Activated T-cell treated with anti-CD3 and anti-CD28 coated beads, Interleukin-2, amount 50 U/mL, for 1 hour (primary cell): Measurements from ENCODE around the gene NR2F2.

Experiments
- DNase-seq: peaks from one replicate; pipeline ENCODE4 v3.0.0-alpha.2; 2020

NR2F2 gene

DNA sequence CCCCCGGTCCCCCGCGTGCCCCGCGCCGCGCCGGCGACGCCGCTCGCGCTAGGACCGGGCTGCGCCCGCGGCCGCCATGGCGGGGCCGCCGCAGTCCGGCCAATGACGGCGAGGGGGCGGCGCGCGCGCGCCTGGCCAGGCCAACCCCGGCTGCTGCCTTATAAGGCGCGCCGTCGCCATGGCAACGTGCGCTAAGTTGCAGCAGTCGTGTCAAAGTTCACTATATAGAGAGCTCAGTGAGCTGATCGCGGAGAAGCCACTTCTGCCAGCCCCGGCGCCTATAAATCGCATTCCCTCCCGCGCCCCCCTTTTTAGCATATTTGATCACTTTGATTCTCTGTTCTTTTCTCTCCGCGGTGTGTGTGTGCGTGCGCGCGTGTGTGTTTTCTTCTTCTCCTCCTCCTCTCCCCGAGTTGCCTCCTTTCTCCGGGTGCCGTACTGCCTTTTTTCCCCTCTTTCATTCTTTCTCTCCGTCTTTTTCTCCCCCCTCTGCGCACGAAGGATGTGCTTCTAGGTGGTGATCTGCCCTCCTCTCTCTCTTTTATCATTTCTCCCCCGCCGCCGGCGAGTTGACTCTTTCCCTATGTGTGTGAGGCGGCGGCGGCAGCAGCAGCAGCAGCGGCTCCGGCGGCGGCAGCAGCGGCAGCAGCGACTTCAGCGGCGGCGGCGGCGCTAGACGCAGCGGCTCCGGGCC is at the start of gene NR2F2:
Gene NR2F2, plus strand, starts transcription at position 251 of the 694 bp plus-strand sequence. CDS start 1,406 bp downstream, outside the sequence.
- DNase-seq, result no peak

- no peak for DNase-seq
Measured at GRCh38 chr15:96285305-96285704, 45.2 kb upstream of the NR2F2 start.

DNA sequence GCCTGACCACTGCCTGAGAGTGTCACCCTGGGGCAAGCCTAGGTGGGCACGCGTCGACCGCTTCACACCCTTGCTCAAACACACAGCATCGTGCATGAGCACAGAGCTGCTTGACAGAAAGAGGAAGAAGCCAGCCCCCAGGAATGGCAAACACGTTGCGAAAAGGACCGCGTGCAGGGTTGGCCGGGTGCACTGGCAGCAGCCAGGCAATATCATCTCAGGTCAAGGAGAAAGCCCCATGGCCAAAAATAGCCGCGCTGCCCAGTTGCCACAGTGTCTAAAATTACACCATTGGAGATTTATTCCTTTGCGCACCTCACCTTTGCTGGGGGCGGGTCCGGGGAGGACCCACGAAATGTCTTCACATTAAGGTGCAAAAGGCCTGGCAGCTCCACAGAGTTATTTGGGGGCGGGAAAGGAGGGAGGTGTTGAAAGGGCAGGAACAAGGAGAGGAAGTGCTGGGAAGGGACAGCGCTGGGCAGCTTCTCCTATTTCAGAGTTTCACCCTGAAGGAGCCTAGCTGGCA is 44.7 kb upstream of the NR2F2 start:
- DNase-seq, result no peak

GRCh38 chr15:96290679-96291078 is 39.8 kb upstream of the NR2F2 start:
- no peak for DNase-seq

DNA sequence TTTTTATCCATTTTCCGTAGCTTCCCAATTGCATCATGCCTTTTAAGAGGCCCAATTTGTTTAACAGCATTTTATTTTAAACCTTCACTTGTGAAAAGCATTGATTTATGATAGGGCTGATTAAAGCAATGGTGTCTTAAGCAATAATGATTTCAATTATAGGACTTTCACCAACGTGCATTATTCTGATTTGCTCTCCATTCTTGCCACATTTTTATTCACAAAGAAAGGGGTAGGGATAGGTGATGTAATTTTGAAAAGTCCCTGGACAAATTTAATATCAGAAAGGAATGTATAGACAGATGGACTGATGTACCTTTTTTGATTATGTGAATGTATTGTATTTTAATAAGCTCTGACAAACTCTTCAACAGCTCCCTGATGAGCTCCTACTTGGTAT is 37.9 kb upstream of the NR2F2 start:
- DNase-seq, result no peak

DNA sequence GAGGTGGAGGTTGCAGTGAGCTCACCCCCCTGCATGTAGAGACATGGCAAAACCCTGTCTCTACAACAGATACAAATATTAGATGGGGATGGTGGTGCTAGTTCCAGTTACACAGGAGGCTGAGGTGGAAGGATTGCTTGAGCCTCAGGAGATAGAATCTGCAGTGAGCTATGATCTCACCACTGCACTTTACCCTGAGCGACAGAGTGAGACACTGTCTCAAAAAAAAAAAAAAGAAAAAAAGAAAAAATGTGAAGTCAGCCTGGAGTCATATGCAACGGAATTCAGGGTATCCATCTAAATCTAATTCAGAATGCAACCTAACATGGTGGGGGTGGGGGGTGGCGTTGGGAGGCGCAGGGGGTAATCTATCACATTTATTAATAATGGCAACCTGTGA is 37.1 kb upstream of the NR2F2 start:
- no peak for DNase-seq

GRCh38 chr15:96294766-96295165 is 35.7 kb upstream of the NR2F2 start:
- no peak for DNase-seq

- DNase-seq, result no peak
Measured at GRCh38 chr15:96296264-96296663, 34.2 kb upstream of the NR2F2 start.

GRCh38 chr15:96297783-96298182 is 32.7 kb upstream of the NR2F2 start:
- DNase-seq, result no peak

DNA sequence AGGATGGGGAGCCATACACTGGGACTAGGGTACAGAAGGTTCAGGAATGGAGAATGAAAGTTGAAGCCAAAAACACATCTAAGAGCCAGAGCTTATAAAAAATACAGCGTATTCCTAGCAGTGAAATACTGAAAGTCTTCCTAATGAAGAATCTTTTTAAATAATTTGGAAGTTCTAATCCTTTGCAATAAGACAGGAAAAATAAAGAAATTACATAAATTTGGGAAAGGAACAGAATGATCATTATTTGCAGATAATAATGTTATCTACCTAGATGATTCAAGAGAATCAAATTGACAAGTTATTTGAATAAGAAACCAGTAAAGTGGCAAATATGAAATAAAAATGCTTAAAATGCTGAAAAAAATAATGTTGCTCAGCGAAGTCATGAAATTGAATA is 32.3 kb upstream of the NR2F2 start:
- DNase-seq, result no peak

DNA sequence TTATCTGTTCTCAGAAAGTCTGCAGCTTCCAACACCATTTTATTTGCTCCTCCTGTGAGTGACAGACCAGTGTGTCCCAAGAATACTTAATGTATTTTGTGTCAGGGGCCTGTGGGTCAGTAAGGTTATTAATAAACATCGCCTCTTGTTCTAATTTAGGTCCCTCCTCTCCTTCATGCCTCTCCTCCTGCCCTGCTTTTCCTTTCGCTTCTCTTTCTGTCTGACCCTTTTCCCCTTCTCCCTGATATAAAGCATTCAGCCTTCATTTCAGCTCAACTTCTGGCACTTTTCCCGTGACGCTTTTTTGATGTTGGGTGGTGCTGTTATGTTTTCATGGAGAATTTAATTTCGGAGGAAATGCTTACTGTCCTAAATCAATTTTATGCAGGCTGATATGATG is 29.7 kb upstream of the NR2F2 start:
- DNase-seq, result no peak

DNA sequence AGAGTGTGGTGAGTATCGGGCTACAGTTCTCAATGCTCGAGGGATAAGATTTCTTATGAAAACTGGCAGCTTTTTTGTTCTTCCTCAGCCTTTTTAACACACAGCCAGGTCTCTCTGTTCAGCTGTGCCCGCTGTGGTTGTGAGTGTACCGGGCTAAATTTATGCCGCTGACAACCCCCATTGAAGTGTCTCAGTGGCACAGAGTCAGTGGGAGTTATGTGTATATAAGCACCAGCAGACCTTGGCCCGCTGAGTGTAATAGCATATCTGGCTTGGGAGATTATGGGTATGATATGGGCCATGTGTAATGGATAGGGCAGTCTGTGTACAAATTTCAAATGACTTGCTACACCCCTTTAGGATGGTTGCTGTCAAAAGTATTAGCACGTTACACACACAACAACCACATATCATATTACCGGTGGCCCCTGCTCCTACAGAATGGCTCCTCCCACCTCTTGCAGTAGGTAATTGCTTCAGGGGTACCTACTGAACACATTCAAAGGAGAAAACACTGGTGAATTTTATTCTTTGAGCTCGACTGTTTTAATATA is 26.9 kb upstream of the NR2F2 start:
- DNase-seq, result no peak

- DNase-seq, result no peak
Measured at GRCh38 chr15:96304839-96305238, 25.7 kb upstream of the NR2F2 start.

DNA sequence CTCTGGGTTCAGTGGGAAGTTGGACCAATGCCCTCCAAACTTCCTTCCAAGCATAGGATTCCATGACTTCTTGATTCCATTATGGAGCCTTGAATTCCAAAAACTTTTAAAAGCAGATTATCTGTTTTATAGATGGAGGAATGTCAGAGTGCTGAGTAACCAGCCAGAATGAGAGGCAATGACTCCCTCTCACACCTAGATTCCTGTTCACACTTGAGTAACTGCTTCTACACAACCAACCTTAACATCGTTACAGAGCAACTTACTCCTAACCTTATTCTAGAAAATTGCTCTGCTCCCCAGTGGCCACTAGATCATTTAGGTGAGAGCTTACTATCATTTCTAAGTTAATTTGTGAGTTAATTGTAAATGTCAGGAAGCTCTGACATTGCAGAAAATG is 24.2 kb upstream of the NR2F2 start:
- DNase-seq, result no peak

- no peak for DNase-seq
Measured at GRCh38 chr15:96307856-96308394, 22.6 kb upstream of the NR2F2 start.

- no peak for DNase-seq
Measured at GRCh38 chr15:96309143-96309660, 21.3 kb upstream of the NR2F2 start.

DNA sequence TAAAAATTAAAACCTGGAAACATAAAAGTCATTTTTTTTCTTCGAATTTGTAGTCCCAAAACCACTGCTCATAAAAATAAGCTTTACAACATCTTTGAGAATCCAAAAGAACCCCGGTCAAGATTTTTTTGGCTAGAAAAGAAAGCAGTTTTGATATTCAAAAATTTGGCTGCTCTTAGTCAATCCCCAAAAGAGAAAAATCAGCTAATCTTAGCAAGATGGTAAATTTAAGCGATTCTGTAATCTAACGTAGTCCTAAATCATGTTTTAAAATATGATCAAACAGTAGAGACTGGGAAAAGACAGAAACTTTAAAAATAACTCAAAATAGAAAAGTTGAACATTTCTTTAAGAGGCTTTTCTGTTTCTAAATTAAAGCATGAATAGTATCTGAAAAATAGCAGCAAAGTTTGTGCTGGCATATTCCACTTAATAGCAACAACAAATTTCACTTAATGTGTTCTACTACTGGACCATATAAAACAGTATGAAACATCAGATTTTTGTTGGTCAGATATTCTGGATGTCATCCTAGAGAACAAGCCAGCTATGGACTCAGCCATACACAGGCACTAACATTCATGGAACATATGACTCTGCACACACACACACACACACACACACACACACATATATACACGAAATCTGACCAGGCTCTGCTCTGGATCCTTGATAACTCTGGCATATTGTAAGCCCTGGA is 19.1 kb upstream of the NR2F2 start:
- DNase-seq, result no peak

DNA sequence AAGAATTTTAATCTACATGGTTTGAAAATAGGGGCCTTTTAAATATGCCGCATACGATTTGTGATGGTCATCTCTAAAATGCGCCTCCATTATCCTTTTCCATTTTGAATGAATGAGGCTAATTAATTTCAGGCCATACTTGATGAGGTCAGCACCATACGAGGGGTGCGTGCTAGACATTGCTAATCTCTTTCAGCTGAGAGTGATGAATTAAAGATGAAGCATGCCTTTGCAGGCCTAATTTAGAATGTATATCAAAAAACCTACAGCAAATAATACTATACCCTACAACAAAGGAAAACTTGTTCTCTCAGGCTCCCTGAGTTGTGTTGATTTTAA is 18.6 kb upstream of the NR2F2 start:
- no peak for DNase-seq

DNA sequence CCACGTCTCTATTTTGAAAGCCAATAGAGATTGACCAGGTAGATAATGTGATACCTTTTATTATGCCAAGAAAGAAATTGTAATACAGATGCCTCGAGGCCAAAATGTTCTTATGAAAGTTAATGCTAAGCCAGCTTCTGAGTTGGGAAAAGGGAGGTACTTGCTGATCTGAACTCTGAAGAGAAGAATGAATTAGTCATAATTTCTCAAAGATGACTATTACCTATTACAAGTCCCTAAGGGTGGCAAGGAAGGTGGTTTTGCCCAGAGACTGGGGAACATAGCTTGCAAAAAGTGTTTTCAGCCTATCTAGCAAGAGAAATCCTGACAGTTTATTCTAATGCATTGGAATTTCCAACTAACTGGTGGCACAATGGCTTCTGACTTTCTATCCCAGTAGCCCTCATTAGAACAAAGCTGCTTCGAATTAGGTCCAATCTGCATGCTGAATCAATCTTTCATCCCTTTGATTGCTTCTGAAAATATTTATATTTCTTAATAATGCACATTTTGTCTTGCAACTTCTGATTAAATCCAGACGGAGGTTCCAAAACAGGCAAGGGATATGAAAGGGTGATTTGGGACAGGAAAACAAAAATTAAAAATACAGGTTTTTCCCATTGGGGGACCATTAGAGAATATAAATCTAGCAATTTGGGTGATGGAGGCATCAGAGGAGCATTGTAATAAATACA is 17.7 kb upstream of the NR2F2 start:
- DNase-seq, result no peak

- DNase-seq, result no peak
Measured at GRCh38 chr15:96314518-96314917, 16.0 kb upstream of the NR2F2 start.

- DNase-seq, result no peak
Measured at GRCh38 chr15:96314963-96315362, 15.5 kb upstream of the NR2F2 start.

- DNase-seq, result no peak
Measured at GRCh38 chr15:96316953-96317629, 13.4 kb upstream of the NR2F2 start.

DNA sequence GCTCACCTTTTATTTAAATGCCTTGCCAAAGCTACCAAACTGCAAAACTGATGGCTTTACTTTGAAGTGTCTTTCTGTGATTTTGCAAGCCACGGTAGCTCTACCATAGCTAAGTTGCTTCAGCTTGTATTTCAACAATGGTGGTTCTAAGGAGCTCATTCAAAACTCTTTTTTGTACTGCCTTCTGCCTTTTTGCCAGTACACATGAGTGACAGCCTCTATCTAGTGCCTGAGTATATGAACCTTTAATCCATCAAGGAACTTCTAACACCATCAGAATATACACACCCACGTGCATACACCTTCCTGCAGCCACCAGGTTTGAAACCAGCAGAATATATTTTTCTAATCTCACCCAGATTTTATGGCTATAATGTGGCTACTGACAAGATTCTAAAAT is 10.4 kb upstream of the NR2F2 start:
- DNase-seq, result no peak
